HG03460 (cell line): Measurements from ENCODE around the gene SLC6A5.
A peak's percentile ranks its signal among the peaks of the same experiment; 100 is the strongest.

ENCODE experiments used
- ATAC-seq: cut with Tn5 transposase; IDR thresholded peaks from one replicate; pipeline ENCODE4 v1.9.1; 2021; ENCODE audit not compliant: unreplicated experiment

Gene SLC6A5

GRCh38 chr11:20620988-20621387 is 21.6 kb downstream of the SLC6A5 start:
- no peak for ATAC-seq

GRCh38 chr11:20621679-20622078 is 22.3 kb downstream of the SLC6A5 start:
- no peak for ATAC-seq

GRCh38 chr11:20623252-20623651 is 23.8 kb downstream of the SLC6A5 start:
- no peak for ATAC-seq

- ATAC-seq, result no peak
These were observed 26.9 kb downstream of the SLC6A5 start for GRCh38 chr11:20626279-20626678.

GRCh38 chr11:20627026-20627425 is 27.6 kb downstream of the SLC6A5 start:
- ATAC-seq, result no peak

GRCh38 chr11:20627701-20628100 is 28.3 kb downstream of the SLC6A5 start:
- no peak for ATAC-seq

- ATAC-seq, result no peak
These were observed 32.2 kb downstream of the SLC6A5 start for GRCh38 chr11:20631519-20632168.

- no peak for ATAC-seq
These were observed 32.7 kb downstream of the SLC6A5 start for GRCh38 chr11:20632169-20632532.

GRCh38 chr11:20634044-20634443 is 34.6 kb downstream of the SLC6A5 start:
- ATAC-seq, result no peak

- ATAC-seq, result no peak
These were observed 35.4 kb downstream of the SLC6A5 start for GRCh38 chr11:20634781-20635180.

GRCh38 chr11:20638074-20638473 is 38.7 kb downstream of the SLC6A5 start:
- no peak for ATAC-seq

- ATAC-seq, result no peak
These were observed 40.3 kb downstream of the SLC6A5 start for GRCh38 chr11:20639688-20640087.

GRCh38 chr11:20640401-20640800 is 41.0 kb downstream of the SLC6A5 start:
- ATAC-seq, result no peak

GRCh38 chr11:20644360-20644759 is 45.0 kb downstream of the SLC6A5 start:
- no peak for ATAC-seq

GRCh38 chr11:20647976-20648565 is 48.7 kb downstream of the SLC6A5 start:
- ATAC-seq, result peak; percentile 76

- no peak for ATAC-seq
These were observed 52.9 kb downstream of the SLC6A5 start for GRCh38 chr11:20652150-20652806.

- no peak for ATAC-seq
These were observed 54.6 kb downstream of the SLC6A5 start for GRCh38 chr11:20654038-20654437.

GRCh38 chr11:20656901-20657300 is 57.5 kb downstream of the SLC6A5 start:
- no peak for ATAC-seq

- no peak for ATAC-seq
These were observed 58.7 kb downstream of the SLC6A5 start for GRCh38 chr11:20658135-20658534.

- no peak for ATAC-seq
These were observed 62.0 kb downstream of the SLC6A5 start for GRCh38 chr11:20661445-20661844.

GRCh38 chr11:20661850-20662249 is 62.4 kb downstream of the SLC6A5 start:
- ATAC-seq, result no peak

- ATAC-seq, result no peak
These were observed 68.9 kb downstream of the SLC6A5 start for GRCh38 chr11:20668131-20668809.
